ENCODE results near the gene DHRS2.

DHRS2 gene

DNA sequence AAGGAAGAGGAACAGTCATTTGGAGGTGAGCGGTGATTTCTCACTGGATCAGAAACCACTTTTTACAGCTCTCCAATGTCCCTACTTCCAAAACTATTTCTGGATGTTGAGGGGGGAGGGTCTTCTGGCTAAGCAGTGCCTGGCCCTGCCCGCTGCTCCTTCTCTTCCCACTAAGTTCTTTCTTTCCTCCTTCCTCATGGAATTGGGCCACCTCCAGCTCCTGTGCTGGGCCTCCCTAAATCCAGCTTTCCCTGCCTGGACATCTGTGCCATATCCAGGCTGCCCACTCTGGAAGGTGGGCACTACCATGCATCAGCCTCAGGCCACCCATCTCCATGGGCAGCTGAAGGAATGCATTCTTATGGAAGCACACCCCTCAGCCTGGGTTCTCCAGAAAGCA lies 11.5 kb downstream of the DHRS2 start:
- TF ChIP-seq, protein P1, sequence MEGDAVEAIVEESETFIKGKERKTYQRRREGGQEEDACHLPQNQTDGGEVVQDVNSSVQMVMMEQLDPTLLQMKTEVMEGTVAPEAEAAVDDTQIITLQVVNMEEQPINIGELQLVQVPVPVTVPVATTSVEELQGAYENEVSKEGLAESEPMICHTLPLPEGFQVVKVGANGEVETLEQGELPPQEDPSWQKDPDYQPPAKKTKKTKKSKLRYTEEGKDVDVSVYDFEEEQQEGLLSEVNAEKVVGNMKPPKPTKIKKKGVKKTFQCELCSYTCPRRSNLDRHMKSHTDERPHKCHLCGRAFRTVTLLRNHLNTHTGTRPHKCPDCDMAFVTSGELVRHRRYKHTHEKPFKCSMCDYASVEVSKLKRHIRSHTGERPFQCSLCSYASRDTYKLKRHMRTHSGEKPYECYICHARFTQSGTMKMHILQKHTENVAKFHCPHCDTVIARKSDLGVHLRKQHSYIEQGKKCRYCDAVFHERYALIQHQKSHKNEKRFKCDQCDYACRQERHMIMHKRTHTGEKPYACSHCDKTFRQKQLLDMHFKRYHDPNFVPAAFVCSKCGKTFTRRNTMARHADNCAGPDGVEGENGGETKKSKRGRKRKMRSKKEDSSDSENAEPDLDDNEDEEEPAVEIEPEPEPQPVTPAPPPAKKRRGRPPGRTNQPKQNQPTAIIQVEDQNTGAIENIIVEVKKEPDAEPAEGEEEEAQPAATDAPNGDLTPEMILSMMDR (IDR thresholded peaks at IDR 0.05): no peak
- TF ChIP-seq ZFX (IDR thresholded peaks at IDR 0.05; ENCODE audit: borderline replicate concordance): no peak
- H3K27ac ChIP-seq: no peak overlapping the region

DNA sequence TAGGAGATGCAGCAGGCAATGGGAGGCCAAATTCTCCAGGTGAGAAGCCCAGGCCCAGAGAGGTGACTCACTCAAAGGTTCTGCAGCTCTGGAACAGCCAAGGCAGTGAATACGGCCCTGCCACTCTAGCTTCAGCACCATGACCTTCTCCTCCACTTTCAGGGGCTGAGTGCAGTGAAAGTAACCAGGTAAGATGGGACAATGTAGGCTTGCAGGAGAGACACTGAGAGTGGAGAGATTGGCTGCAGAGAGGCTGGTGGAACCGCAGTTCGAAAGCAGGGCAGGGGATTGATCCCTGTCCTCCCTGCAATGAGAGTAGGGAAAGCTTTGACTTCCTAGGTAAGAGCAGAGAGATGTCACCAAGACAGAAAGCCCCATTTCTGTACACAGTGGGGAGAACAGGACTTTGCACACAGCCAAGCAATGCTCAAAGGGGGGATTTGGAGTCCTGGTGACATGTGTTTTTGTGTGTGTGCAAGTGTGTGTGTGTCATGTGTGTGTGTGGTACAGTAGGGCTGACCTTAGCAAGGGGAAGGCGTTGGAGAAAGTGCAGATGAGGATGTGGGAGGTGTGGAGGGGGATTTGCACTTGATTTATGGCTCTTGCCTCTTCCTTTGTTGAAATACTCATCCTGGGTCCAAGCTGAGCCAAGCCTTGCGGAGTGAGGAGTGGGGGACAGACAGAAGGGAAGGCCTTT lies 12.7 kb downstream of the DHRS2 start:
- TF ChIP-seq ZFX (IDR thresholded peaks at IDR 0.05; ENCODE audit: borderline replicate concordance): no peak
- TF ChIP-seq, protein P1 (IDR thresholded peaks at IDR 0.05): no peak
- no peak overlapping the region for H3K27ac ChIP-seq

DNA sequence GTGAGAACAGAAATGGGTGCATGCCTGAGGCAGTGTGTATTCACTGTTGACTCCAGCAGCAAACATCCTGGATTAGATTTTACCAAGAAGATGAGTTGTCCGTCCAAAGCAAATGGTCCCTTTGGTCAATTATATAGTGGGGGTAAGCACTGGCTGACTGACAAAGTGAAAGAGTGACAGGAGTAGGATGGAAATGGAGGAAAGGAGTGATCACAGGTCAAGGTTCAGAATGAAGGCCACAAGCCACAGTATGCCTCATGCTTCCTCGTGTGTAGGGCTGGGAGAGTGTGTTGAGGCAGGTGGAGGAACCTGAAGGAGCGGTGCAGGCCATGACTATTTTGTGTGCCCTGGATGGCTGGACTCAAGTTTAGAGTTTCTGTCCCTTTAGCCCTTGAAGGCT lies 14.3 kb downstream of the DHRS2 start:
- H3K27ac ChIP-seq: no peak overlapping the region
- TF ChIP-seq, protein P1 (IDR thresholded peaks at IDR 0.05): no peak
- no peak for TF ChIP-seq ZFX (IDR thresholded peaks at IDR 0.05; ENCODE audit: borderline replicate concordance)

DNA sequence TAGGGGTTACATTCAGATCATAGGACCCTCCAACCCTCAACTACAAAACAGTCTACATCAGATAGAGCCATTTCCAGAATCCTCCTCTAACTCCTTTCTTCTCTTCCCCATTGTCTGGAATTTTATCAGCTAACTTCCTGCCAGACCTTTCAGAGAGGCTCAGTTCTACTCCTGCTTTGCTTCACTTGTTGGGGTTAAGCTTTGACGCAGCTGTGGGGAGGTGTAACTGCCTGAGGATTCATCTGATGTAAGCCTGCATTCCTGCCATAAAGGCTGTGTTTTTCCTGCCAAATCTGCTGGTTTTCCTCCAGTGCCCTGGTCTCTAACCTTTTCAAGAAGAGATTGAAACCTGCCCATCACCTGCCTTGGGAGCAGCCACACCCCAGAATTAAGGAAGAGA lies 16.9 kb downstream of the DHRS2 start:
- TF ChIP-seq ZFX (IDR thresholded peaks at IDR 0.05; ENCODE audit: borderline replicate concordance): no peak
- TF ChIP-seq, protein P1 (IDR thresholded peaks at IDR 0.05): no peak
- no peak overlapping the region for H3K27ac ChIP-seq

DNA sequence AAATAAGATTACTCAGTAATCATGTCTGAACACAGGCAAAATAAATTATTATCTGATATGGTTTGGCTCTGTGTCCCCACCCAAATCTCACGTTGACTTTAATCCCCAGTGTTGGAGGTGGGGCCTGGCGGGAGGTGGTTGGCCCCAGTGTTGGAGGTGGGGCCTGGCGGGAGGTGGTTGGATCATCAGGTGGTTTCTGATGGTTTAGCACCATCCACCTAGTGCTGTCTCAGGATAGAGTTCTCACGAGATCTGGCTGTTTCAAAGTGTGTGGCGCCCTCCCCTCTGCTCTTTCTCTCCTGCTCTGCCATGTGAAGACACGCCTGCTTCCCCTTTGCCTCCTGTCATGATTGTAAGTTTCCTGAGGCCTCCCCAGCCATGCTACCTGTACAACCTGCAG lies 18.1 kb downstream of the DHRS2 start:
- H3K27ac ChIP-seq: no peak overlapping the region
- TF ChIP-seq, protein P1 (IDR thresholded peaks at IDR 0.05): no peak
- TF ChIP-seq ZFX (IDR thresholded peaks at IDR 0.05; ENCODE audit: borderline replicate concordance): no peak

DNA sequence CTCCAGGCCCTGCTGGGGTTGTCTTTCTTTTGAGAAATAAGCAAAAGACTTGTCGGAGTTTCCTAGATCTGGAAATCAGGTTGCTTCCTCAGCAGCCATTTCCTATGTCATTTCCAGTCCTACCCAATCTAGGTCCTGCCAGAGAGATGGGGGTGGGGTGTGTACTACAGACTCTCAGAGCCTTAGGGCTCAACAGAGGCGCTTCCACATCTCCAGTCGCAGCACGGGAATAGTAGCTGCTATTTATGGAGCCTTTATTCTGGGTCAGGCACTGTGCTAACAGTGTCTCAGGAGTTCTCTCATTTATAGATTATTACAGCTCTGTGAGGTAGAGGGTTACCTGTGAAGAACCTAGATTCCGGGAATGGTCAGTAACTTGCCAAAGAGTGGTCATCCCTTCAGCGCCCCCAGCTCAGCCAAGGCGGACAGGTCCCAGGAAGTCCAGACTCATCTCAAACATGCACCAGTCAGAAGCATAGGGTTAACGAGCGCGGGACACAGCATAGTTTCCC lies 21.9 kb downstream of the DHRS2 start:
- H3K27ac ChIP-seq: no peak overlapping the region
- TF ChIP-seq ZFX (IDR thresholded peaks at IDR 0.05; ENCODE audit: borderline replicate concordance): no peak
- TF ChIP-seq, protein P1 (IDR thresholded peaks at IDR 0.05): no peak

Measured in 22Rv1 (cell line).